IPS DF 4.7 (cell line): ENCODE data around the gene HRK.

Source experiments
- DNase-seq: peaks from one replicate; pipeline ENCODE4 v3.0.0-alpha.2; 2013; ENCODE audit warnings: low spot score; ENCODE audit errors: extremely low read depth

The HRK gene

GRCh38 chr12:116881325-116881876 lies at the start of gene HRK:
Gene HRK, minus strand, starts transcription at chr12:116881441. Its CDS starts 134 bp downstream, at chr12:116881307.
- no peak for DNase-seq

DNA sequence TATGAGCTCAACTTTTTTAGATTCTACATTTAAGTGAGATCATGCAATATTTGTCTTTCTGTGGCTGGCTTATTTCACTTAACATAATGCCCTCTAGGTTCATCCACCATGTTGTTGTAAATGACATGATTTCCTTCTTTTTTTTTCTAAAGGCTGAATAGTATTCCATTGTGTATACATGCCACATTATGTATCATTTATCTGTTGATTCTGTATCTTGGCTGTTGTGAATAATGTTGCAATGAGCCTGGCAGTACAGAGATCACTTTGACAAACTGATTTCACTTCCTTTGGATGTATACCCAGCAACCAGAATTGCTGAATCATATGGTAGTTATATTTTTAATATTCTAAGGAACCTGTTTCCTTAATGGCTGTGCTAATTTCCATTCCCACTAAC lies 48.6 kb upstream of the HRK start:
- DNase-seq = no peak

DNA sequence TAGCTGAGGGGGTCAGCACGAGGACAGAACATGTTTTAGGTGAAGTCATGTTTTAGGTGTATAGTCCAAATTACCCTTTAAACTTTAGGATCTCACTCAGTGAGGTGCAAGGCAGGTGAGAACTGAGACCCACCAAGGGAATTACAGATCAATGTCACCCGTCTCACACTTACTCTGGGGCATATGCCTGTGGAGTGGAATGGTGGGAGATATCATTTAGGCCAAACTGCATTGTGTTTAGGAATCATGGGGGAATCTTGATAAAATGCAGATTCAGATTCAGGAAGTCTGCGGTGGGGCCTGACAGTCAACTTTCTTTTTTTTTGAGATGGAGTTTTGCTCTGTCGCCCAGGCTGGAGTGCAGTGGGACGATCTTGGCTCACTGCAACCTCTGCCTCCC lies 47.3 kb upstream of the HRK start:
- DNase-seq = no peak

GRCh38 chr12:116927244-116927940 lies 46.2 kb upstream of the HRK start:
- DNase-seq = no peak

DNA sequence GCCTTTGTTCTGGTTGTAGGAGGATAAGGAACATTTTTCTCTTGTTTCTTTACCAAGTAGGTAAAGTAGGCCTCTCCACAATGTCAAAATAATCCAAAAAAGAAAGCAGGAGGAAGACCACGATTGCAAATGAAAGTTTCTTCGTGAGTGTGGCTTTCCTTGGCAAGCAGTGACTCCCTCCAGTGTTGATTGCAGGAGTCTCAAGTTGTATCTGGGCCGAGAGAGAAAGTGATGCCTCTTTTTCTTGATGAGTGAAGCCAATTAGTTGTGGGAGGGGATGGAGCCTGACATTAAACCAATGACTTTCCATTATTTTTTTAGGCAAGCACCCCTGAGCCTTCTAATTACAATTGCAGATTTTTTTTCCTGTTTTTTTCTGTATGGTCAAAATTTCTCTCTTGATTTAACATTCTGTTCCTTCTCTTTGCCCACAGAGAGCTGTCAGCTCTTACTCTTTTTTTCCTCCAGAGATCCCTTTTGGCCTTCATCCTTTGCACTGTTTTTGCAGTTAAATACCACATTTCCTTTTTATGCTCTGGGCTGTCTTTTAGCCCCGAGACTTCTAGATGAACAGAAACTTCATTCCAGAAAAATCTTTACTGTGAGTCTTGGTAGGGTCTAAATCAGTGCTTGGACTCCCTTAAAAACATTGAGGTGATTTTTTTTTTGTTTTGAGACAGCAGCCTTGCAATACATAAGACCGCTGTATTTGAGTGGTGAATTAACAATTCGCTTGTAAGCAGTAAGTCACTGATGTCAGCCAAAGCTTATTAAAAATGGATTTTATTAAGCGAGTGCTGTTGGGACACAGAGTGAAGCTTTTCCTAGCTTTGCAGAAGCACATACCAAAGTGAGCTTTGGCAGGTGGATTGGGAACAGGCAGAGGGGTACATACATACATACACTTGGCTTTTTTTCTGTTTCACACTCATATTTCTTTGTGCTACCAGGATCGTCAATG lies 45.3 kb upstream of the HRK start:
- no peak for DNase-seq

GRCh38 chr12:116924558-116925453 lies 43.6 kb upstream of the HRK start:
- no peak for DNase-seq

GRCh38 chr12:116922194-116922897 lies 41.1 kb upstream of the HRK start:
- DNase-seq = no peak

DNA sequence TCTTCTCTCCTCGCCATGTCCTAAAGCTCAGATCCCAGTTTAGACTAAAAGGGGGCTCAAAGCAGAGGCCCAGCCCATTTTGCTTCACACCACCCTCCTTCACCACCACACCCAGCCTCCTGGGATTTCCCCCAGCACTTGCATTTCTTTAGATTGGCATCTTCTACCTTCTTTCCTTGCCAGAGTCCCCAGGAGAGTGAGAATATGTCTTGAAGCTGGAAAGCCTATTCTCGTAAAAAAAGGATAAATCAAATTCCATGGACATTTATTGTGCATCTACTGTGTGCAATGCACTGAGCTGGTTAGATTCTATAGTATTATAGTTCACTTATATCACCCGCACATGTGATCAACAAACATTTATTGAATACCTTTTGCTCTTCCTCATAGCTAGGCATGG lies 39.7 kb upstream of the HRK start:
- no peak for DNase-seq

- no peak for DNase-seq
These were observed 38.7 kb upstream of the HRK start for GRCh38 chr12:116919706-116920485.

DNA sequence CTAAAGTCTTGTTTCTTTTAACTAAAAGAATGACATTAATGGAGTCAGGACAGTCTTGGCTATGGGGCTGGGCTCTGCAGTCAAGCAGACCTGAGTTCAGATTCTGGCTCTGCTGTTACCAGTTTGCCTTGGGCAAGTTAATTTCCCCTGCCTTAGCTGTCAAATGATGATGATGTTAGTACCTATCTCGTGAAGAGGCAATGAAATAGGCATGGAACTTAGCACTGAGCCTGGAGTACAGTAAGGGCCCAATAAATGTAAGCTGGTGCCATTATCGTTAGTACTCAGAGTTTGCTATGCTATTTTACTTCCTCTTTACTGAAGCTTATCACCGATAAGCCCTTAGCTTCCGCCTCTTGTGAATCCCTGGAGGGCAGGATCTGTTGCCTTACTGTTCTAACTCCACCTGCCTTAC lies 38.0 kb upstream of the HRK start:
- no peak for DNase-seq

GRCh38 chr12:116918464-116918863 lies 37.2 kb upstream of the HRK start:
- no peak for DNase-seq

DNA sequence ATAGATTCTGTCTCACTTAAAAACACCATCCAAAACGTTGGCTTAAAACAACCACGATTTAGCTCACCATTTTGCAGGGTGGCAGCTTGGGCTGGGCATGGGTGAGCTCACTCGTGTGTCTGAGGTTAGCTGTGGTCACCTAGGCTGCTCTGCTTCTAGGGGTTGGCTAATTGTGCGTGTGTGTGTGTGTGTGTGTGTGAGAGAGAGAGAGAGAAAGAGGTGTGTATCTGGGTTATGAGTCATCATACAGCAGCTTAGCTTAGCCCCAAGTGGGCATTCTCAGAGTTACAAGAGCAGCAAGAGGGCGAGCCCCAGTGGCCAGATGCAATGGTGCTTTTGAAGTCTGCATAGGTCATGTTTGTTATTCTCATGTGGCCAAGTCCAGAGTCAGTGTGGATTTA lies 35.5 kb upstream of the HRK start:
- DNase-seq = no peak

DNA sequence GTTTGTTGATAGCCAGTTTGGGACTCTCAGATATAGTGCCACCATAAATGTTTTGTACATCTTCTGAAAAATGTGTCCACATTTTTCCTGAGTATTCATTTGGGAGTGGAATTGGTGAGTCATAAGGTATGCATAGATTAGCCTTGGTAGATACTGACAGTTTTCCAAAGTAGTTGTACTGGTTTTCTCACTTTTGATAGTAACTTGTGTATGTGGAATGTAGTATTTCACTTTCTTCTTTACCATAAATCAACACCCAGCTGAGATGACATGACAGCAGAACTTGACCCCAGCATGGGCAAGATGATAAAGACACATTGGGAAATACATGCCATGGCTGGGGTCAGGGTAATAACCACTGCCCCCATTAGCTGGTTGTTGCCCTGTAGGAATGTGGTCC lies 34.9 kb upstream of the HRK start:
- DNase-seq = no peak

GRCh38 chr12:116915326-116915725 lies 34.1 kb upstream of the HRK start:
- DNase-seq = no peak

- DNase-seq = no peak
These were observed 29.6 kb upstream of the HRK start, which contains the start of gene FBXW8 for GRCh38 chr12:116910645-116911451. Gene FBXW8, plus strand, starts transcription at chr12:116910950. Its CDS starts 88 bp downstream, at chr12:116911038.

DNA sequence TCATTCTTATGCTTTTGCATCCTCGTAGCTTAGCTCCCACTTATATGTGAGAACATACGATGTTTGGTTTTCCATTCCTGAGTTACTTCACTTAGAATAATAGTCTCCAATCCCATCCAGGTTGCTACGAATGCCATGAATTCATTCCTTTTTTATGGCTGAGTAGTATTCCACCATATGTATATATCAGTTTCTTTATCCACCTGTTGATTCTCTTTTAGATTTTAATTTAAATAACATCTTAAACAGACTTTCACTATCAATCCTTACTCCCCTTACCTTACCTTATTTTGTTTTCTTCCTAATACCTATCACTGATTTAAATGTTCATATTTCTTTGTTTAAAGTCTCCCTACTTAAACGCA lies 29.0 kb upstream of the HRK start:
- DNase-seq = no peak

DNA sequence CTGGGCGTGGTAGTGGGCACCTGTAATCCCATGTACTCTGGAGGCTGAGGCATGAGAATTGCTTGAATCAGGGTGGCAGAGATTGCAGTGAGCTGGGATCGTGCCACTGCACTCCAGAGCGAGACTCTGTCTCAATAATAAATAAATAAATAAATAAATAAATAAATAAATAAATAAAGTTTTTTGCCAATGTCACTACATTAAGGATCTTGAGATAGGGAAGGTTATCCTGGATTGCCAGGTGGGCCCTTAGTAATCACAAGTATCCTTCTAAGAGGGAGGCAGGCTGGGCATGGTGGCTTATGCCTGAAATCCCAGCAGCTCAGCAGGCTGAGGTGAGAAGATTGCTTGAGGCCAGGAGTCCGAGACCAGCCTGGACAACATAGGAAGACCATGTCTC lies 25.0 kb upstream of the HRK start:
- no peak for DNase-seq

- no peak for DNase-seq
These were observed 22.6 kb upstream of the HRK start for GRCh38 chr12:116903818-116904217.

- DNase-seq = no peak
These were observed 20.4 kb upstream of the HRK start for GRCh38 chr12:116901612-116902011.
